ENCODE data around the gene ANKRD11. TPM values are rescaled to one million over a fixed set of nuclear protein-coding genes. Genes with fewer than 3 reads are reported as not detected.
"Not testable (repeated sequence)": the region's sequence is repeated elsewhere in the genome, so short reads cannot be mapped to it uniquely, and the experiment has no call there.

Gene ANKRD11
- total RNA-seq, 2 donors from 2014 or later: 130 to 165 TPM

DNA sequence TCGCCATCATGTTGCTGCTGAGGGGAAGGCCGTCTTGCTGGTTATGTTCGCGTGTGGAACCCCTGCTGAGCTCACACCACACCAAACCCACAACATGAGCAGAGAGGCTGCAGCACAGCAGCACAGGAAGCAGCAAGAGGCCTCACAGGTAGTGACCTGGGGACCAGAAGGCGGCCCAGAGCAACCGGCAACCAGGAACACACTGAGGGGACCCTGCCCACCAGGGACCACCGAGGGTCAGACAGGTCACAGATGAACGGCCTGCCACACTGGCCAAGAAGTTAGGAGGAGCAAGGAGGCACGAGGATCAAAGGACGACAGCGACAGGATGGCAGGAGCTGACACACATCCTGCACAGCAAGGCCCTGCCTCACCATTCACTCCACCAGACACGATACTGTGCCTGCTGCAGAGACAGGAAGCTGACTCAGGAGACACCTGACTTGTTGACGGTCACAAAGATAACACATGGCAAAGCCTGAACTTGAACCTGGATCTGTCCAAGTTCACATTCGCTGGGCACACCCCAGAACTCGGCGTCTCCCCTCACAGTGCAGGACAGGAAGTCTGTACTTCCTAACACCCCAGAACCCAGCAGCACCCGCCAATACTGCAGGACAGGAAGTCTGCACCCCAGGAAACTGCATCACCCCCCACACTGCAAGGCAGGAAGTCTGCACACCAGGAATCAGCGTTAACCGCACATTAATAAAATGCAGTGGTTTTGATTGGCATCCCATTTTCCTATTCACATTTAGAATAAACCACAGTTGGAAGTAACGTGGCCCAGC lies 174.4 kb downstream of the ANKRD11 start:
- ATAC-seq: peak; percentile 89
- peak overlapping the region; percentile 94 to 97 for H3K27ac Mint-ChIP-seq
- H3K9me3 Mint-ChIP-seq: no peaks in the 10 kb centered on the region
- DNase-seq (ENCODE audit: low spot score in 2 of 2): peak; percentile 72 to 86
- H3K36me3 Mint-ChIP-seq: peaks cover 7 to 24% of the 10 kb centered on the region in 2 donors

DNA sequence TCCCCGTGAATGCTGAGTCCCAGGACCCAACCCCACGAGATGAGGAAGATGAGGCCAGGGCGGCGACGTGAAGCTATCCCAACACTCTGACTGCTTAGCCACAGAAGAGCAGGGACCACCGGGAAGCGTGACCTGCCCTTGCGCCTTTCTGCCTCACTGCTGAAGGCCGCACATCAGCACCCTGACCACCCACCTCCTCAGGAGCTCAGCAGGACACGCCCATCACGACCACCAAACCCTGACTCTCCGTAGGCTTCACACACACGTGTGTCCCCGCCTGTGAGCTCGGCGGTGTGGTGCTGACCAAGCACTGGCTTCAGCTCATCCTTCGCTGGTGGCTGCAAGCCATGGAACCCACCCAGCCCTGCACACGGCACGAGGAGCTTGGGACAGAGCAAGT lies 175.1 kb downstream of the ANKRD11 start:
- ATAC-seq (no peak), DNase-seq (ENCODE audit: low spot score in 2 of 2) (no peak)
- peak overlapping the region; percentile 94 to 97 for H3K27ac Mint-ChIP-seq
- no peaks in the 10 kb centered on the region for H3K9me3 Mint-ChIP-seq
- H3K36me3 Mint-ChIP-seq: peaks cover 7 to 24% of the 10 kb centered on the region in 2 donors

DNA sequence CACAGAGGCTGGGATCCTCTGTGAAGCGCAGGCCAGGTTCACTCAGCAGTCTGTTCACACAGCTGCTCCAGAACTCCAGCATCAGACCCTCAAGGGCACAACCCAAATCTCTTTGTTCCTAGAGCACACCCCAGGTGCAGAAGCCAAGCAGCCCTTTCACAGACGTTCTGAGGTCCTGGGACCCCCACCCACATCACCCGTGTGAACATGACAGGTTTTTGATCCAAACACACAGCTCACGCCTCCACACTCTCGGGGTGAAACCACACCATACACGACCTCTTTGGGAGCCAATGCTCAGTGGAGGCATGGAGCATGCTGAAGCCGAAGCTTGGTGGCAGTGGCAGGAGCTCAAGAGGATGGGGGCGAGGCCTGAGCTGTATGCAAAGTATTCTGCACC lies 175.5 kb downstream of the ANKRD11 start:
- no peaks in the 10 kb centered on the region for H3K9me3 Mint-ChIP-seq
- H3K36me3 Mint-ChIP-seq: peaks cover 7 to 24% of the 10 kb centered on the region in 2 donors
- no peak for ATAC-seq
- DNase-seq (ENCODE audit: low spot score in 2 of 2): no peak
- peak overlapping the region; percentile 94 to 97 for H3K27ac Mint-ChIP-seq

DNA sequence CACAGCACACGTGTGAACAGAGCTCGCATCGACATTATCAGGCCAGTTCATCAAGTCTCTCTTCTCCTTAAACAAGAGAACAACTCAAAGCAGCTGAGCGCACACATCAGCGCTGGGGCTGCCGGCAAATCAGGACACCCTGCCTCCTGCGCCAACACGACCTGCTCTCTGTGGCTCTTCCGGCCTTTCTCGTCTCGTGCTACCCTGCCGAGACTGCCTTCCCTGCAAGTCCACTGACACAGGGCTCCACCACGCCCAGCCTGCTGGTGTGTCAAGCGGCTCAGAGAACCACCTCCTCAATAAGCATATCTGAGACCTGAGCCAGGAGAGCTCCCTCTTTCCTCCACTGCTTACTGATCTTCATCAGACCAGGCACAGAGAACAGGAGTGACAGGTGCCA lies 176.0 kb downstream of the ANKRD11 start:
- Mint-ChIP-seq H3K27ac (peak overlapping the region; percentile 94 to 97), H3K36me3 (peaks cover 7 to 24% of the 10 kb centered on the region in 2 donors), H3K9me3 (no peaks in the 10 kb centered on the region)
- ATAC-seq (peak in 1 of 2 donors; percentile 8), DNase-seq (ENCODE audit: low spot score in 2 of 2) (no peak)

DNA sequence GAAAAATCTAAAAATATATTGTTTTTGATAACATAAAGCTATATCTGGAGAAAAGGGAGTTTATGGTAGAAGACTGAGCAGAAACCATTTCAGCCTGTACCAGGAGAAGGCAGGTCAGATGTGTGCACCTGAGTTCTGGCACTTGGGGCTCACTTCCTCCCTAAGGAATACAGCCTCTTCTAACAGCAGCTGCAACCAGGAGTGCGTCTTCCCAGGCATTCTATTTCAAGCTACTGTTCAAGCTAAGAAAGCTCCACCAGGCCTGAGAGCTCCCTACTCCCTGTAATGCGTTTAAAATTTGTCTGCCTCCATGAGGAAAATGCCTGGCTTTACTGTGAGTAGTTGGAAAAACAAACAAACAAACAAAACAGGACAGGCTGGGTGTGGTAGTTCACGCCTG lies 176.8 kb downstream of the ANKRD11 start:
- ATAC-seq (no peak), DNase-seq (ENCODE audit: low spot score in 2 of 2) (no peak)
- H3K27ac Mint-ChIP-seq: peak overlapping the region in 1 of 2 donors; percentile 17
- peaks cover 7 to 22% of the 10 kb centered on the region in 2 donors for H3K36me3 Mint-ChIP-seq
- H3K9me3 Mint-ChIP-seq: no peaks in the 10 kb centered on the region

DNA sequence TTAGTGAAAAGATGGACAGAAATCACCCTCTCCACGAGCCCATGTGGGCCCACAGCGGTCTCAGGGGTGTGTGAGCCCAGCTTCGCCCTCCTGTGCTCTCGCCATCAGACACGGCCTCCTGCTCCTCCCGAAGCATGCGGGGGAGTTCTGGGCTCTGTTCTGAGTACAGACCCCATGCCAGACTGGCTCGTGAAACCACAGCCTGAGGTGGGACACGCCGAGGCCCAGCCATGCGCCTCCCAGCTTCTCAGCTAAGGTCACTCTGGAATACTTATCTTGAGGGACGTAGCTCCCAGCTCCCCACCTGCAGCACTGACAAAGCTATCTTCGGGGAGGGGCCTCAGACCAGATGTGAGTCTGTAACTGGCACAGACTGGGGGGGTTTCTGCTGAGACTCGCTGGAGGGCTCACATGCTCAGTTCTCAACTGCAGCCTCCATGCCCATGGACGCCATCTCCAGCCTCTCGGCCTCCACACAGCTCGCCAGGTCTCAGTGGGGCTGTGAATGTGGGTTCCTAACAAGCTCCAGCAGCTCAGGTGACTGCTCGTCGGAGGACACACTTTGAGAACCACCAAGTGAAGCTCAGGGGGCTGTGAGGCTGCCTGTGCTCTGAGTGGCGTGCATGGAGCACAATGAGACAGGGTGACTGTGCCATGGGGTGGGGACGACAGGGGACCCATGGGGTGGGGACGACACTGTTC lies 177.6 kb downstream of the ANKRD11 start:
- DNase-seq (ENCODE audit: low spot score in 2 of 2) (no peak), ATAC-seq (no peak)
- H3K27ac Mint-ChIP-seq: peak overlapping the region in 1 of 2 donors; percentile 62
- H3K9me3 Mint-ChIP-seq: no peaks in the 10 kb centered on the region
- peaks cover 7 to 20% of the 10 kb centered on the region in 2 donors for H3K36me3 Mint-ChIP-seq

DNA sequence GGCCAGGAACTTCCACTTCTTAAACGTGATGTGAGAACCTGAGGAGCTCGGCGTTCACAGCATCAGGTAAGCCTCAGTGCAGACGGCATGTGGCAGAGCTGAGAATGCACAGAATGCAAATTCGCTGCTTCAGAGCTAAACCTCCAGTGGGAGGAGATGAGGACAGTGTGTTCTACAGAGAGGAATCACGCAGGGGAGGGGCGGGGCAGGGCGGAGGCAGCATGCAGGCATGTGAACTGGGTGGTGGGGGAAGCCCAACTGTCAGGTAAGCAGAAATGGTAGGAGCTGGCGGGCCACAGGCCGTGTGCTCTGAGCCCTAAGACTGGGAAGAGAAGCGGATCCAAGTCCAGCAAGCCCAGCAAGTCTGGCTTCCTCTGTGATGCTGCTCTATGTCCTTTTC lies 178.2 kb downstream of the ANKRD11 start:
- no peaks in the 10 kb centered on the region for H3K9me3 Mint-ChIP-seq
- ATAC-seq (no peak), DNase-seq (ENCODE audit: low spot score in 2 of 2) (no peak)
- H3K36me3 Mint-ChIP-seq: peaks cover 7 to 22% of the 10 kb centered on the region in 2 donors
- H3K27ac Mint-ChIP-seq: no peak overlapping the region

DNA sequence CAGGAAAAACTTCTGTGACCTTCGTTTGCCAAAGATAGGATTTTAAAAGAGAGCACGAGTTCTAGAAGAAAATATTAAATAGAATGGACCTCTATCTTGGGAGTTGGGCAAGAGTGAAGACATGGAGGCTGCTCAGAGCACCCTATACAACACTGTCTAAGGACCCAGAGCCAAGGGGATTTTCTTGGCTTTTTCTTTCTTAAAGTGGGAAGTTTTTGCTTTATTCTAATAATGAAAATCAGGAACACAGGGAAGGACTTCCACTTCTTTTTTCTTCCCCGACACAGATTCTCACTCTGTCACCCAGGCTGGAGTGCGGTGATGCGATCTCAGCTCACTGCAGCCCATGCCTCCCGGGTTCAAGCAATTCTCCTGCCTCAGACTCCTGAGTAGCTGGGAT lies 178.7 kb downstream of the ANKRD11 start:
- Mint-ChIP-seq H3K36me3 (peaks cover 7 to 26% of the 10 kb centered on the region in 2 donors), H3K27ac (no peak overlapping the region), H3K9me3 (no peaks in the 10 kb centered on the region)
- ATAC-seq (no peak), DNase-seq (ENCODE audit: low spot score in 2 of 2) (no peak)

DNA sequence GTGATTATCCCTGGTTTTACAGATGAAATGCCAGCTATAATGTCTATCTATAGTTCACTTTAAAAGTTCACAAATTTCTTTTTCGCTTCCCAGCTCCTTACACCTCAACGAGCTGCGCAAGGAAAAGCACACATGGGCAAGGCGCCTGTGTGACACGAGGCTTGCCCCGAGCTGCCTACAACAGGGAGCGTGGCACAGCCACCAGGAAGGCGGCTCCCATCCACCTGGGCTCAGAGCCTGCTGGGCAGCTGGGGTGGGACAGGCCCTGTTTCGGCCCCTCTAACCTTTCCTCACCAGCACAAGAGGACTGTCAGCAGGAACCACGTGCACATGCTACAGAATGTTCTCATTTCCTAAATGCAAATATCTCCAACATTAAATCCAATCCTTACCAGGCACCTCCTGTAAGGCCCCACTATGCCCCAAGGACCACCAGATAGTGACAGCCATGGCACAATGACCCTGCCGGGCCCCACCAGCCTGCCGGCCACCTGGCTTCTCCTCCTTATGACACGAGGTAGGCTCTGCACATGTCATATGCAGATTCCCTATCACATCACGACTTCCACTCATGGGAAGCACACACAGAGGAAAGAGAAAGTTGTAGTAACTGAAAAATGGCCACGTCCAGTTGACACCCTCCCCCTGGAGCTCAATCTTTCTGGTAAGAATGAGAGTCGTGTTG lies 180.8 kb downstream of the ANKRD11 start:
- DNase-seq (ENCODE audit: low spot score in 2 of 2): no peak
- H3K9me3 Mint-ChIP-seq: no peaks in the 10 kb centered on the region
- no peak for ATAC-seq
- H3K27ac Mint-ChIP-seq: peak overlapping the region; percentile 68 to 85
- peaks cover 0 to 17% of the 10 kb centered on the region in 2 donors for H3K36me3 Mint-ChIP-seq

DNA sequence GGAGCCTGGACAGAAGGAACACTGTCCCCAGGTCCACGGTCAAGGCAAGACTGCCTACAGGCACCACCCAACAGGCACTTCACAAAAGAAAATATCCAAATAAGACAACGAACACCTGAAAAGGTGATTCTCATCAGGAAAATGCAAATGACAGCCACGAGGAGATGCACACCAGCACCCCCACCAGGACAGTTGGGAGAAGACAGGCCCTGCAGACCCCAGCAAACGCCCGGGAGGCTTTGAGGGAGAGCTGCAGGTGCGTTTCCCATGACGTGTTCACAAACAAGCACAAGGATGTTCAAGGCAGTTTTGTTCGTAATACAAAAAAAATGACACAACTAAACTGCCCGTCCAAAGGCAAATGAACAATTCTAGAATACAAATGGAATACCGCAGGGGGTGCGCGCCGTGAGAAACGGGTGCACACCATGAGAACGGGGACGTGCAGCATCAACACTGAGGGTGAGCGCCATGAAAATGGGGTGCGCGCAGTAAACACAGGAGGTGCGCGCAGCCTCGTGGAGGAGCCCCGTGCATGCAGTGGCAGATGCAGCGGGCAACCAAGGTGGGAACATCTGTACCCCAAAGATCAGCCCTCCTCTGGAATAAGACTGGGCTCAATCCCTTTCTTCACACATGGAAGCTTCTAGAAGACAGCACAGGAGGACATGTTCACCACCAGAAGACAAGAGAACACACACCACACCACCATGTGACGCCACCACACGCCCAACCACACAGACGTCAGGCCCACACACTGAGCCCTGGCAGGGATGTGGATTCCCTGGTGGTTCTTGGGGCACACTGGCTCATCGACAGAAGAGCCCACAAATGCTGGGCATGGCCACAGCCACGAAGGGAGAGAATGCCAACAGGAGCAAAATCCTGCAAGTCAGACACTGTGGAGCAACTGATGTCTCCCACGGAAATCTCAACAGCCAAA lies 181.7 kb downstream of the ANKRD11 start:
- DNase-seq (ENCODE audit: low spot score in 2 of 2) (peak in 1 of 2 donors; percentile 50), ATAC-seq (peak; percentile 33 to 86)
- peak overlapping the region; percentile 67 to 85 for H3K27ac Mint-ChIP-seq
- peaks cover 0 to 19% of the 10 kb centered on the region in 2 donors for H3K36me3 Mint-ChIP-seq
- H3K9me3 Mint-ChIP-seq: no peaks in the 10 kb centered on the region

DNA sequence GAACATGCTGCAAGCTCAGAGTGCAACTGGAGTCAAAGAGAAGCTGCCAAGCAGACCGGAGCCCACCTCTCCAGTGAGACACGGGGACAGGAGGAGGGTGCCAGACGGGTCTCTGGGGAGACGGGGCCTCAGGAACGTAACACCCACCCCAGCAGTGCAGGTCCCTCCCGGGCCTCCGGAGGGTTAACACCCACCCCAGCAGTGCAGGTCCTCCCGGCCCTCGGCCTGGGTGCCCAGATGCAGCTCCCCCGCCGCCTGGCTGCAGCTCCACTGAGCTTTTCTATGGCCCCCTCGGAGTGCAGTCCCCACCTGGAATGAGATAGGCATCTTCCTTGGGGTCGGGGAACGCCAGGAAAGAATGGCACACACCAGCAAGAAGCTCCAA lies 182.9 kb downstream of the ANKRD11 start:
- Mint-ChIP-seq H3K36me3 (peaks cover 0 to 19% of the 10 kb centered on the region in 2 donors), H3K27ac (peak overlapping the region; percentile 57 to 67), H3K9me3 (no peaks in the 10 kb centered on the region)
- ATAC-seq (no peak), DNase-seq (ENCODE audit: low spot score in 2 of 2) (no peak)

DNA sequence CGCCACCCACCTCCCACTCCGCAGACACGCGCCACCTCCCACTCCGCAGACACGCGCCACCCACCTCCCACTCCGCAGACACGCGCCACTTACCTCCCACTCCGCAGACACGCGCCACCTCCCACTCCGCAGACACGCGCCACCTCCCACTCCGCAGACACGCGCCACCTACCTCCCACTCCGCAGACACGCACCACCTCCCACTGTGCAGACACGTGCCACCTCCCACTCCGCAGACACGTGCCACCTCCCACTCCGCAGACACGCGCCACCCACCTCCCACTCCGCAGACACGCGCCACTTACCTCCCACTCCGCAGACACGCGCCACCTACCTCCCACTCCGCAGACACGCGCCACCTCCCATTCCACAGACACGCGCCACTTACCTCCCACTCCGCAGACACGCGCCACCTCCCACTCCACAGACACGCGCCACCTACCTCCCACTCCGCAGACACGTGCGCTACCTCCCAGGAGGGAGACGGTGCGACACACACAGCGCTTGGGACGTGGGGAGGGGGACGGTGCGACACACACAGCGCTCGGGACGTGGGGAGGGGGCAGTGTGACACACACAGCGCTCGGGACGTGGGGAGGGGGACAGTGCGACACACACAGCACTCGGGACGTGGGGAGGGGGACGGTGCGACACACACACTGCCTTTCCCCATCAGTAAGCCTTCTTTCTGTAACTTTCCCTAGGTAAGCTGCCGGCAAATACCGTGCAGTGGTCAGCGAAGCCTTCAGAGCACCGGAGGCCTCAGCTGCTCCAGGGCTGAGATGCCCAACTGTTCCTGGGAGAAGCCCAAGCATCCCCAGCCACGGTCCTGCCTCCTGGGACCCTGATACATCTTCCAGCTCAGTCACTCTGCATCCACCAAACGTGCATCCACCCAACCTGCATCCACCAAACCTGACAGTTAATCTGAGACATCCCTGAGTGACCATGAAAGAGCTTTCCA lies 183.6 kb downstream of the ANKRD11 start:
- DNase-seq (ENCODE audit: low spot score in 2 of 2); ATAC-seq; H3K9me3 Mint-ChIP-seq: not testable (repeated sequence)
- H3K36me3 Mint-ChIP-seq: peaks cover 0 to 19% of the 10 kb centered on the region in 2 donors
- H3K27ac Mint-ChIP-seq: peak overlapping the region in 1 of 2 donors; percentile 57

DNA sequence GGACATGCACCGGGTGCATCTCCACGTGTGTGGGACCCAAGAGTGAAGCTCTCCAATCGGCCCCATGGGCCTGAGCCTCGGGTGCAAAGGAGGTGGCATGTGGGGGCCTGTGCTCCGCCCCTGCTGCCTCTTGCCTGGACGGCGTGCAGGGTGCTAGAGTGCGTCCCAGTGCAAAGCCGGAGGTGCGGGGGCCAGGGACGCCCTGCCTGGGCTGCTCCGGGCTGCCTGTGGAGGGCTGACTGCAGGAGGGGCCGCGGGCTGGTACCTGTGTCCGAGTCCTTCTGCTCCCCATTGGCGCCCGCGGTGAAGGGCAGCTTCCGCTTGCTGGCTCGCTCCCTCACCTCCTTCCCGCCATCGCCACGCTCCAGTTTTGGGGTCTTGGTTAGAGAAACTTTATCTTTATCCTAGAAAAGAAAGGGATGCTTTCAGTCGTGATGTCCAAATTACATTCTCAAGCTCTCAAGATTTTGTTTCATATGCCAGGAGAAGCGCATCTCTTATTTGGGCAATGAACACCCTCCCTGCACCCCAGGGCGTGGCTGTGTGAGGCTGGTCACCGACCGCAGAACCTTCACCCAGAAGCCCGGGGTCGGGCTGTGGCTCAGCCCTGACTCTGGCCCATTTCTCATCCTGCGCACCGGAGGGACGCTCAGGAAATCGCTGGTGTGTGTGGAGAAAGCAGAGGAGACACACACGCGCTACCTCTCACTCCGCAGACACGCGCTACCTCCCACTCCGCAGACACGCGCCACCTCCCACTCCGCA lies 185.2 kb downstream of the ANKRD11 start:
- H3K36me3 Mint-ChIP-seq: peaks cover 0 to 19% of the 10 kb centered on the region in 2 donors
- no peaks in the 10 kb centered on the region for H3K9me3 Mint-ChIP-seq
- DNase-seq (ENCODE audit: low spot score in 2 of 2) (no peak), ATAC-seq (no peak)
- H3K27ac Mint-ChIP-seq: no peak overlapping the region

DNA sequence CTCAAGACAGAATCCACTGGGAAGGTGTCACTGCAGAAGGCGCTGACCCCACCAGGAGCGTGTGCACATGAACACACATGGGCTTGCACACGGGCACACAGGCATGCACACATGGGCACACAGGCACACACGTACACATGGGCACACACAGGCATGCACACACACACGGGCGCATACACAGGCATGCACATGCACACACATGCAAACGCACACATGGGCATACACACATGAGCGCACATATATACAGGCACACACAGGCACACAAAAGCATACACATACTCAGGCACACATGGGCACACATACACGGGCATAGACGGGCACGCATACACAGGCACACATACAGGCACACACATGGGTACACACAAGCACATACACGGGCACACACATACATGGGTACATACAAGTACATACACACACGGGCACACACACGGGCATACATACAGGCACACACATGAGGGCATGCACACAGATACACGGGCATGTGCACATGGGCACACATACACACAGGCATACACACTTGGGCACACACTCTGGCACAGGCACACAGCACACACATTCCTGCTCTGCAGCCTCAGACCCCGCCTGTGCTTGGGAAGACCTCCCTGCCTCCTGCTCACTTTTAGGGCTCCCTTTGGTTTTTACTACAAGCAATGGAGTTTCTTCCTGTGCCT lies 186.0 kb downstream of the ANKRD11 start:
- DNase-seq (ENCODE audit: low spot score in 2 of 2) (no peak), ATAC-seq (peak in 1 of 2 donors; percentile 6)
- H3K36me3 Mint-ChIP-seq: peaks cover 0 to 19% of the 10 kb centered on the region in 2 donors
- H3K27ac Mint-ChIP-seq: no peak overlapping the region
- no peaks in the 10 kb centered on the region for H3K9me3 Mint-ChIP-seq
